ENCODE measurements around the gene PPP2R2D.

DNA sequence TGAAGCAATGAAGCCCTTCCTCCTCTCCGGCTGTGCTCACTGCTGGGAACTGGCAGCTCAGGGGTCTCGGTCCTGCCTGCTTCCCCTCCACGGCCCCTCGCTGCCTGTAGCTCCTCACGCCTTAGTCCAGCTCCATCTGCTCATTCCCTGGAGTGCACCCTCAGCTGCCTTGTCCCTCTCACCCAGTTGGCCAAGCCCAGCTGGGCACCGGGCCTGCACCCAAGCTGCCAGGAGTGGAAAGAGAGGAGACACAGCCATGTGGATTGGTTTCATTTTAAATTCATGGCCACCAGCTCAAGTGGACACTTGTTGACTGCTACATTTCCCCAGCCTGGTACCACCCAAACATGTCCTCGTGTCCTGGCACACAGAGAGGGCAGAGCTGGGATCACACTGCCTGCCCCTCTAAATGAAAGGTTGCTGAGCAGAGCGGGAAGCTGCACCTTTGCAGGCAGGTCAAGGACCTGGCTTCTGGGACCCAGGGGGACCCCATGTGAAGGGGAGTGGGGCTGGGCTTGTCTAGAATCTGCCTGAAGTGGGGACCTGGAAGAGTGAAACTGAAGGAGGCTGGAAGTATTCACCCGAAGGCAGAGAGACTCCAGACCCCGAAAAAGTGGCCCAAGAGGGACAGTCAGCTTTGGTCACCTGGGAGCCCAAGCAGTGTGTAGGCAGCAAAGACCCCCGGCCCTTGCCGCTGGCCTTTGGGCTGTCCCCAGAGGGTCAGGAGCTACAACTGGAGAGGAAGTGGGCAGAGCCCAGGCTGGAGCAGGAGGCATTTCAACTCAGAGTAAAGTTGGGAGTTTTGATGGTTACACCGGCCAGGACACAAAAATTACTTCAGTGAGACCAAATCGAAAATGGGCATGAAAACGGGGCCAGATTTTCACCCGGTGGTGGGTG lies 95.9 kb downstream of the PPP2R2D start:
- TF ChIP-seq POLR2AphosphoS5 (IDR thresholded peaks at IDR 0.05; ENCODE audit: borderline replicate concordance, low read depth, low read length) (no peak), EZH2 (IDR thresholded peaks at IDR 0.05) (no peak)
